GM21360 (cell line): ENCODE measurements around the gene RNF145.
A peak's percentile ranks its signal among the peaks of the same experiment; 100 is the strongest.

ENCODE experiments used
- ATAC-seq: cut with Tn5 transposase; IDR thresholded peaks from one replicate; pipeline ENCODE4 v1.9.1; 2021; ENCODE audit warnings: mild to moderate bottlenecking, moderate library complexity; ENCODE audit not compliant: unreplicated experiment

Gene RNF145

GRCh38 chr5:159198063-159199036 is 11.0 kb downstream of the RNF145 start:
- ATAC-seq = peak; percentile 94

- no peak for ATAC-seq
These were observed 13.6 kb downstream of the RNF145 start for GRCh38 chr5:159195775-159196174.

GRCh38 chr5:159190170-159190569 is 19.2 kb downstream of the RNF145 start:
- ATAC-seq = no peak

- no peak for ATAC-seq
These were observed 20.0 kb downstream of the RNF145 start for GRCh38 chr5:159189310-159189709.

GRCh38 chr5:159187719-159188118 is 21.6 kb downstream of the RNF145 start:
- ATAC-seq = no peak

- no peak for ATAC-seq
These were observed 23.0 kb downstream of the RNF145 start for GRCh38 chr5:159186319-159186718.

- ATAC-seq = no peak
These were observed 23.6 kb downstream of the RNF145 start for GRCh38 chr5:159185773-159186172.

- peak; percentile 38 for ATAC-seq
These were observed 24.4 kb downstream of the RNF145 start for GRCh38 chr5:159184858-159185381.

GRCh38 chr5:159184236-159184635 is 25.1 kb downstream of the RNF145 start:
- ATAC-seq = no peak

- ATAC-seq = no peak
These were observed 26.1 kb downstream of the RNF145 start for GRCh38 chr5:159183247-159183646.

- ATAC-seq = no peak
These were observed 26.7 kb downstream of the RNF145 start for GRCh38 chr5:159182691-159183090.

GRCh38 chr5:159181651-159182050 is 27.7 kb downstream of the RNF145 start:
- no peak for ATAC-seq

GRCh38 chr5:159181152-159181551 is 28.2 kb downstream of the RNF145 start:
- ATAC-seq = peak; percentile 57

GRCh38 chr5:159179529-159180305 is 29.6 kb downstream of the RNF145 start:
- no peak for ATAC-seq

GRCh38 chr5:159178978-159179377 is 30.4 kb downstream of the RNF145 start:
- peak; percentile 73 for ATAC-seq

GRCh38 chr5:159175547-159175946 is 33.8 kb downstream of the RNF145 start:
- ATAC-seq = no peak

- ATAC-seq = no peak
These were observed 34.7 kb downstream of the RNF145 start for GRCh38 chr5:159174511-159175168.

GRCh38 chr5:159171274-159171673 is 38.1 kb downstream of the RNF145 start:
- no peak for ATAC-seq

- no peak for ATAC-seq
These were observed 39.3 kb downstream of the RNF145 start for GRCh38 chr5:159170021-159170420.

- no peak for ATAC-seq
These were observed 42.9 kb downstream of the RNF145 start for GRCh38 chr5:159166416-159166815.

GRCh38 chr5:159163701-159164046 is 45.7 kb downstream of the RNF145 start:
- ATAC-seq = no peak
